ENCODE measurements around the gene LMF1.

The LMF1 gene

DNA sequence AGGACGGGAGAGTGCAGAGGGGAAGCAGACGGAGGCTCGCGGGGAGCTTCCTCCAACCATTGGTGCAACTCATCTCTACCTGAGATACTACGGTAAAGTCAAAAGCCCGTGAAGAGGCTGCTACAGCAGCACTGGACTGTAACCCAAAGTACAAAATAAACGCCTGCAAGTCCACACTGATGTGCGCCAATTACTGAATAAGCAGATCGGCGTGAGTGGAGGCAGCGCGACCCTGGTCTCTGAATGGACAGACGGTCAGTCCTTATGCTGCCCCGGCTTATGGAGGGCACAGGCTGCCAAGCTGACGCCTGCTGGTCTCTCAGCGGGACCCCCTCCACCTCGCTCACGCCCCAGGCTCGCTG is 58.5 kb downstream of the LMF1 start:
- in situ Hi-C loops (cut with HindIII; ENCODE audit: low sequenced_read_pairs), result no loop called here
- TF ChIP-seq, protein P1, sequence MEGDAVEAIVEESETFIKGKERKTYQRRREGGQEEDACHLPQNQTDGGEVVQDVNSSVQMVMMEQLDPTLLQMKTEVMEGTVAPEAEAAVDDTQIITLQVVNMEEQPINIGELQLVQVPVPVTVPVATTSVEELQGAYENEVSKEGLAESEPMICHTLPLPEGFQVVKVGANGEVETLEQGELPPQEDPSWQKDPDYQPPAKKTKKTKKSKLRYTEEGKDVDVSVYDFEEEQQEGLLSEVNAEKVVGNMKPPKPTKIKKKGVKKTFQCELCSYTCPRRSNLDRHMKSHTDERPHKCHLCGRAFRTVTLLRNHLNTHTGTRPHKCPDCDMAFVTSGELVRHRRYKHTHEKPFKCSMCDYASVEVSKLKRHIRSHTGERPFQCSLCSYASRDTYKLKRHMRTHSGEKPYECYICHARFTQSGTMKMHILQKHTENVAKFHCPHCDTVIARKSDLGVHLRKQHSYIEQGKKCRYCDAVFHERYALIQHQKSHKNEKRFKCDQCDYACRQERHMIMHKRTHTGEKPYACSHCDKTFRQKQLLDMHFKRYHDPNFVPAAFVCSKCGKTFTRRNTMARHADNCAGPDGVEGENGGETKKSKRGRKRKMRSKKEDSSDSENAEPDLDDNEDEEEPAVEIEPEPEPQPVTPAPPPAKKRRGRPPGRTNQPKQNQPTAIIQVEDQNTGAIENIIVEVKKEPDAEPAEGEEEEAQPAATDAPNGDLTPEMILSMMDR (IDR thresholded peaks at IDR 0.05; ENCODE audit: low read depth, low read length), result no peak
- no peak for DNase-seq (ENCODE audit: low read depth, low spot score)
- H3K4me3 ChIP-seq (ENCODE audit: low read depth, low read length), result no peak overlapping the region

GRCh38 chr16:911604-912321 is 59.0 kb downstream of the LMF1 start:
- in situ Hi-C loops (cut with HindIII; ENCODE audit: low sequenced_read_pairs), result no loop called here
- TF ChIP-seq, protein P1 (IDR thresholded peaks at IDR 0.05; ENCODE audit: low read depth, low read length), result no peak
- no peak overlapping the region for H3K4me3 ChIP-seq (ENCODE audit: low read depth, low read length)

GRCh38 chr16:911101-911500 is 59.7 kb downstream of the LMF1 start:
- TF ChIP-seq, protein P1 (IDR thresholded peaks at IDR 0.05; ENCODE audit: low read depth, low read length), result no peak
- no peak for DNase-seq (ENCODE audit: low read depth, low spot score)
- in situ Hi-C loops (cut with HindIII; ENCODE audit: low sequenced_read_pairs), result no loop called here
- H3K4me3 ChIP-seq (ENCODE audit: low read depth, low read length), result no peak overlapping the region

More at GRCh38 chr16:911604-912321, 59.0 kb downstream of the LMF1 start:
- DNase-seq (ENCODE audit: low read depth, low spot score), result no peak

- TF ChIP-seq, protein P1 (IDR thresholded peaks at IDR 0.05; ENCODE audit: low read depth, low read length), result no peak
- H3K4me3 ChIP-seq (ENCODE audit: low read depth, low read length), result no peak overlapping the region
- DNase-seq (ENCODE audit: low read depth, low spot score), result no peak
- in situ Hi-C loops (cut with HindIII; ENCODE audit: low sequenced_read_pairs), result no loop called here
Observed at GRCh38 chr16:910181-910580, 60.6 kb downstream of the LMF1 start.

- in situ Hi-C loops (cut with HindIII; ENCODE audit: low sequenced_read_pairs), result no loop called here
- TF ChIP-seq, protein P1 (IDR thresholded peaks at IDR 0.05; ENCODE audit: low read depth, low read length), result no peak
- DNase-seq (ENCODE audit: low read depth, low spot score), result no peak
- H3K4me3 ChIP-seq (ENCODE audit: low read depth, low read length), result no peak overlapping the region
Observed at GRCh38 chr16:909281-910000, 61.3 kb downstream of the LMF1 start.

DNA sequence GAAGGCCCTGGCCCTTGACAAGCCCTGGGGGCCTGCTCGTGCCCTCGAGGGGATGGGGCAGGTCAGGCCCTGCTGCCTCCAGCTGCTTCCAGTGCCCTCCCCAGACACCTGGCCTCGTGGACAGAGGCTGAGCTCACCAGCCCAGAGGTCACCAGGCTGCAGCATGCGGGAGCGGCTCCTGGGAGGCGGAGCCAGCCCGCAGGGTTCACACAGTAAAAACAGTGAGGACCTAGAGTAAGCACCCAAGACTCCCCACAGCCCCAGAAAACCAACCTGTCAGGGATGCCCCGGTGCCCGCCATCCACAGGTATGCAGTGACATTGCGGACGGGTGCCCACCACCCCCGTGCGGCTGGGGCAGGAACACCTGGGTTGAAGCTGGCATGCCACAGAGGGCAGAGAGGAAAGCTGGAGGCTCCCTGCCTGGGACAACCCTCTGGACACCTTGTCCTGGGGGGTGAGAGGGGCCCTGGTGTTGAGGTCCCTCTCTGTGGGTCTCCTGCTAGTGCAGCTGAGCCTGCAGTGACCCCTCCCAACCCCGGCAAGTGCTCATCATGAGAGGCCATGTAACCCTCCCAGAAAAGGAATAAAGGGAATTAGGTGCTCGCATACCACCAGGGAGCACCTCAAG is 62.1 kb downstream of the LMF1 start:
- in situ Hi-C loops (cut with HindIII; ENCODE audit: low sequenced_read_pairs), result no loop called here
- TF ChIP-seq, protein P1 (IDR thresholded peaks at IDR 0.05; ENCODE audit: low read depth, low read length), result no peak
- no peak for DNase-seq (ENCODE audit: low read depth, low spot score)
- H3K4me3 ChIP-seq (ENCODE audit: low read depth, low read length), result no peak overlapping the region

Data from astrocyte of the spinal cord (primary cell).